Measurements from ENCODE around the gene LRRTM1. TPM values are rescaled to one million over a fixed set of nuclear protein-coding genes. Genes with fewer than 3 reads are reported as not detected.

LRRTM1 gene
- total and polyA plus RNA-seq, 2 of the 4 experiments (the other 2 are of a cell fraction) = not detected

DNA sequence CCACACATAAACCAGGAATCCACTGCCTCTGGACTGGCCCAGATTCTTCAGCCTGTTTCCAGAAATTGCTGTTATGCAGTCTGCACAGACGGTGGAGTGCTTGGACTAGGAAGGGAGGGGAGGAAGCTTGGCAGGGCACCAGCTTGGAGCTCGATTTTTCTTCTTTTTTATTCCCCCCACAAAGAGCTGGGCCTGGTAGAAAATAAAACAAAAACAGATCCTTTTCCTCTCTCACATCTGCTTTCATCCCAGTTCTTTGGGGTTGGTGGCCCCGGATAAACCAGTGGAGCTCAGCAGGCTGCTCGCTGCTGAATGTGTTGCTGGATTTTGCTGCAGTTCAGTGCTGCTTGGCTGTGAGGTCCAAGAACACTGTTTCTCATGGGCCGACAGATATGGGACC is 16.0 kb downstream of the LRRTM1 start:
- Histone ChIP-seq H4K20me1 (ENCODE audit: insufficient read depth, low read length) (no peaks in the 10 kb centered on the region), H4K8ac (ENCODE audit: low read depth in 2 of 2, low read length in 2 of 2) (no peak overlapping the region), H2AK5ac (ENCODE audit: low read depth, low read length) (no peak overlapping the region), H2AK9ac (replicated peaks; ENCODE audit: low read depth, low read length, poor library complexity) (no peak overlapping the region), H3K9ac (ENCODE audit: low read depth, low read length) (no peak overlapping the region), H3K9me1 (ENCODE audit: insufficient read depth, low read length) (no peaks in the 10 kb centered on the region), H3K18ac (ENCODE audit: low read depth, low read length) (no peak overlapping the region), H3K14ac (replicated peaks; ENCODE audit: low read depth, low read length) (no peak overlapping the region), H3K4me3 (ENCODE audit: insufficient read depth, low read depth, low read length) (no peak overlapping the region), H2BK20ac (ENCODE audit: low read depth, low read length) (no peak overlapping the region), H3K4ac (ENCODE audit: low read depth, low read length) (no peak overlapping the region), H3K36me3 (ENCODE audit: control insufficient read depth, insufficient read depth, low read length) (no peaks in the 10 kb centered on the region), H2AFZ (replicated peaks; ENCODE audit: low read length, poor library complexity) (no peak overlapping the region), H4K5ac (ENCODE audit: low read depth, low read length) (no peak overlapping the region), H4K91ac (ENCODE audit: insufficient read depth, low read depth, low read length) (no peak overlapping the region), H3K27me3 (ENCODE audit: control insufficient read depth, insufficient read depth, low read length) (peaks cover 2% of the 10 kb centered on the region; the same call in 1 of the 2 replicates), H2BK120ac (ENCODE audit: low read depth, low read length) (no peak overlapping the region), H3K4me2 (ENCODE audit: low read depth, low read length) (no peak overlapping the region), H3K9me3 (ENCODE audit: control insufficient read depth, insufficient read depth, low read length) (no peaks in the 10 kb centered on the region), H3K27ac (ENCODE audit: insufficient read depth, low read length) (no peak overlapping the region), H3K23ac (ENCODE audit: low read depth, low read length) (no peak overlapping the region), H2BK5ac (ENCODE audit: low read depth, low read length, poor library complexity, severe bottlenecking) (no peak overlapping the region), H2BK15ac (ENCODE audit: low read depth, low read length) (no peak overlapping the region), H3K4me1 (ENCODE audit: control insufficient read depth, insufficient read depth, low read length) (no peaks in the 10 kb centered on the region), H3K56ac (ENCODE audit: extremely low read depth, insufficient read depth, low read length) (no peak overlapping the region), H3K79me1 (ENCODE audit: low read depth in 1 of 2, low read length in 2 of 2) (no peaks in the 10 kb centered on the region)
- in situ Hi-C loops (cut with MboI; ENCODE audit: low sequenced_read_pairs) = no loop called here
- CTCF ChIA-PET = interaction anchor here (0.5 kb wide), 1 partner anchor 211 kb away, joined by 3 read pairs; no protein-coding TSS in a partner anchor
- 10% methylated on average over 2 of the region's 5 CpGs; no CpG with 5 or more reads in 1 of the 2 experiments for WGBS, 2 experiments (ENCODE audit: extremely low coverage in 2 of 2, insufficient read length in 1 of 2)
- BruUV-seq (replicated peaks) = no TSS peak
- DNase-seq (no peak), ATAC-seq (ENCODE audit: low read depth) (no peak)
- TF ChIP-seq, protein P1, sequence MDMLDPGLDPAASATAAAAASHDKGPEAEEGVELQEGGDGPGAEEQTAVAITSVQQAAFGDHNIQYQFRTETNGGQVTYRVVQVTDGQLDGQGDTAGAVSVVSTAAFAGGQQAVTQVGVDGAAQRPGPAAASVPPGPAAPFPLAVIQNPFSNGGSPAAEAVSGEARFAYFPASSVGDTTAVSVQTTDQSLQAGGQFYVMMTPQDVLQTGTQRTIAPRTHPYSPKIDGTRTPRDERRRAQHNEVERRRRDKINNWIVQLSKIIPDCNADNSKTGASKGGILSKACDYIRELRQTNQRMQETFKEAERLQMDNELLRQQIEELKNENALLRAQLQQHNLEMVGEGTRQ (IDR thresholded peaks at IDR 0.05; ENCODE audit: low read depth, low read length) = no peak
- TF ChIP-seq CHD1 (IDR thresholded peaks at IDR 0.05; ENCODE audit: low read depth, low read length) (no peak), SMC3 (IDR thresholded peaks at IDR 0.05; ENCODE audit: low read depth, low read length) (0 out of 2 replicates have a peak, but pooled peaks have one; percentile 5), RAD21 (IDR thresholded peaks at IDR 0.05; ENCODE audit: low read length) (peak; percentile 44), MXI1 (IDR thresholded peaks at IDR 0.05; ENCODE audit: borderline replicate concordance, low read depth, low read length) (no peak)
- TF ChIP-seq, protein P2, sequence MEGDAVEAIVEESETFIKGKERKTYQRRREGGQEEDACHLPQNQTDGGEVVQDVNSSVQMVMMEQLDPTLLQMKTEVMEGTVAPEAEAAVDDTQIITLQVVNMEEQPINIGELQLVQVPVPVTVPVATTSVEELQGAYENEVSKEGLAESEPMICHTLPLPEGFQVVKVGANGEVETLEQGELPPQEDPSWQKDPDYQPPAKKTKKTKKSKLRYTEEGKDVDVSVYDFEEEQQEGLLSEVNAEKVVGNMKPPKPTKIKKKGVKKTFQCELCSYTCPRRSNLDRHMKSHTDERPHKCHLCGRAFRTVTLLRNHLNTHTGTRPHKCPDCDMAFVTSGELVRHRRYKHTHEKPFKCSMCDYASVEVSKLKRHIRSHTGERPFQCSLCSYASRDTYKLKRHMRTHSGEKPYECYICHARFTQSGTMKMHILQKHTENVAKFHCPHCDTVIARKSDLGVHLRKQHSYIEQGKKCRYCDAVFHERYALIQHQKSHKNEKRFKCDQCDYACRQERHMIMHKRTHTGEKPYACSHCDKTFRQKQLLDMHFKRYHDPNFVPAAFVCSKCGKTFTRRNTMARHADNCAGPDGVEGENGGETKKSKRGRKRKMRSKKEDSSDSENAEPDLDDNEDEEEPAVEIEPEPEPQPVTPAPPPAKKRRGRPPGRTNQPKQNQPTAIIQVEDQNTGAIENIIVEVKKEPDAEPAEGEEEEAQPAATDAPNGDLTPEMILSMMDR (conservative IDR thresholded peaks at IDR 0.05; ENCODE audit: low read depth, low read length) = peak; percentile 29
- intact Hi-C loops (cut with micrococcal nuclease) = loop anchor here (1.0 kb wide), 1 partner anchor 211 kb away; no protein-coding TSS in a partner anchor
- POLR2A ChIA-PET (ENCODE audit: unreplicated experiment) = no interaction called here
- dilution Hi-C loops (cut with HindIII; ENCODE audit: low sequenced_read_pairs, unreplicated experiment) = no loop called here

Data from IMR-90 (cell line).